Inferior parietal cortex (tissue), 1 donor: Measurements from ENCODE around the gene LSM2.
"Not testable (repeated sequence)": the region's sequence is repeated elsewhere in the genome, so short reads cannot be mapped to it uniquely, and the experiment has no call there.

Experiments
- DNase-seq: peaks from one replicate; pipeline ENCODE4 v3.0.0-alpha.2; 2016; ENCODE audit errors: extremely low spot score

Gene LSM2

DNA sequence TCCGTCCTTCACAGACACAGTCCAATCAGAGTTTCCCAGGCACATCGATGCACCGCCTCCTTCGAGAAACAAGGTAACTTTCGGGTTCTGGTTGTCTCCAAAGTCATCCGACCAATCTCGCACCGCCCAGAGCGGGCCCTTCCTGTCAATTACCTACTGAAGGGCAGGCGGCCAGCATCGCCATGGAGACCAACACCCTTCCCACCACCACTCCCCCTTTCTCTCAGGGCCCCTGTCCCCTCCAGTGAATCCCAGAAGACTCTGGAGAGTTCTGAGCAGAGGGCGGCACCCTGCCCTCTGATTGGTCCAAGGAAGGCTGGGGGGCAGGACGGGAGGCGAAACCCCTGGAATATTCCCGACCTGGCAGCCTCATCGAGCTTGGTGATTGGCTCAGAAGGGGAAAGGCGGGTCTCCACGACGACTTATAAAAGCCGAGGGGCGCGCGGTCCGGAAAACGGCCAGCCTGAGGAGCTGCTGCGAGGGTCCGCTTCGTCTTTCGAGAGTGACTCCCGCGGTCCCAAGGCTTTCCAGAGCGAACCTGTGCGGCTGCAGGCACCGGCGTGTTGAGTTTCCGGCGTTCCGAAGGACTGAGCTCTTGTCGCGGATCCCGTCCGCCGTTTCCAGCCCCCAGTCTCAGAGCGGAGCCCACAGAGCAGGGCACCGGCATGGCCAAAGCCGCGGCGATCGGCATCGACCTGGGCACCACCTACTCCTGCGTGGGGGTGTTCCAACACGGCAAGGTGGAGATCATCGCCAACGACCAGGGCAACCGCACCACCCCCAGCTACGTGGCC lies 20.7 kb upstream of the LSM2 start, which contains the start of gene HSPA1B:
TSS of gene HSPA1B (plus strand) at position 453 of the 794 bp plus-strand sequence. CDS start at position 666, 213 bp downstream.
- DNase-seq, result peak; percentile 100

DNA sequence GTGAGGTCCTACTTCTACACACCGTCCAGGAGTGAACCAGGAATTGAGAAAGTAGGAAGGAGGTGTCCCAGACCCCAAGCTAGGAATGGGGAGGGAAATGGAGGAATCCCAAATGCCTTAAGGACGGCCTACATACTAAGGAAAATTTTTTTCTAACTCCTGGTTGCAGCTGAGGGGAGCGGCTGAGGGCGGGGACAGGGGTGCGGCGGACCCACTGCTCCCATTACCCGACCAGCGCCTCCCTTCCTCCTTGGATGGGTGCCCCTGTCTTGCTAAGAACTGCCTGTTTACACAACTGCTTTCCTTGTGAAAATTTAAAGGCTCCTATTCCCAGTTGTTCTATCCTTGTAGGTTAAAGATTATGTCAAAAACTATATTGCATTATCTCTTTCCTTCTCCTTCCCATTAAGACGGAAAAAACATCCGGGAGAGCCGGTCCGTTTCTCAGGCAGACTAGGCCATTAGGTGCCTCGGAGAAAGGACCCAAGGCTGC lies 20.1 kb upstream of the LSM2 start:
- no peak for DNase-seq

DNA sequence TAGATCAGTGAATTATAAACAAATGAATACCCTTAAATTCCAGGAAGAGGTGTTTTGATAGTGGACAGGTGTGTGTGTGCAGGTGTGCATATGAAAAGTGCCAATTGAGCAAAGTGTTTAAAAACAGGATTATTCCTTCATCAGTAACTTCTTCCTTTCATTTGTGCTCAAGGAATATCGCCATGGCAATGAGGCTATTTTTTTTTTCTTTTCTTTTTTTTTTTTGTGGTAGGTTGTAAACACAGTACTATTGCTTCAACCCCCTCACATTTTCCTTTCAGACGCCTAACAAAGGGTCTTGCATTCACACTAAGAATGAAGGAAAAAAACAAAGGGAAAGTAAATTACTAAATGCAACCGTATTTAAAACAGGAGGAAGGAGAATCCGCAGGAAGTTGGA lies 18.8 kb upstream of the LSM2 start:
- DNase-seq, result no peak

GRCh38 chr6:31823592-31824196 lies 16.9 kb upstream of the LSM2 start:
- DNase-seq, result peak; percentile 8

- DNase-seq, result peak; percentile 91
These were observed 15.5 kb upstream of the LSM2 start for GRCh38 chr6:31822036-31822821.

- peak; percentile 87 for DNase-seq
These were observed 14.7 kb upstream of the LSM2 start for GRCh38 chr6:31821301-31822035.

DNA sequence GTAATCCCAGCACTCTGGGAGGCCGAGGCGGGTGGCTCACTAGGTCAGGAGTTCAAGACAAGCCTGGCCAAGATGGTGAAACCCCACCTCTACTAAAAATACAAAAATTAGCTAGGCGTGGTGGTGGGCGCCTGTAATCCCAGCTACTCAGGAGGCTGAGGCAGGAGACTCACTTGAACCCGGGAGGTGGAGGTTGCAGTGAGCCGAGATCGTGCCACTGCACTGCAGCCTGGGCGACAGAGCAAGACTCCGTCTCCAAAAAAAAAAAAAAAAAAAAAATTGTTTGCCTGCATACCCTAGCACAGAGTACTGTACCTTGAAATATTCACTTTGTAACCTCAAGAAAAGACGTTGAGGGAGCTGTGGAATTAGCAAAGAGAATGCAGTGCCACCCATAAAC lies 13.6 kb upstream of the LSM2 start:
- DNase-seq, result not testable (repeated sequence)

GRCh38 chr6:31819871-31820299 lies 13.1 kb upstream of the LSM2 start:
- no peak for DNase-seq

DNA sequence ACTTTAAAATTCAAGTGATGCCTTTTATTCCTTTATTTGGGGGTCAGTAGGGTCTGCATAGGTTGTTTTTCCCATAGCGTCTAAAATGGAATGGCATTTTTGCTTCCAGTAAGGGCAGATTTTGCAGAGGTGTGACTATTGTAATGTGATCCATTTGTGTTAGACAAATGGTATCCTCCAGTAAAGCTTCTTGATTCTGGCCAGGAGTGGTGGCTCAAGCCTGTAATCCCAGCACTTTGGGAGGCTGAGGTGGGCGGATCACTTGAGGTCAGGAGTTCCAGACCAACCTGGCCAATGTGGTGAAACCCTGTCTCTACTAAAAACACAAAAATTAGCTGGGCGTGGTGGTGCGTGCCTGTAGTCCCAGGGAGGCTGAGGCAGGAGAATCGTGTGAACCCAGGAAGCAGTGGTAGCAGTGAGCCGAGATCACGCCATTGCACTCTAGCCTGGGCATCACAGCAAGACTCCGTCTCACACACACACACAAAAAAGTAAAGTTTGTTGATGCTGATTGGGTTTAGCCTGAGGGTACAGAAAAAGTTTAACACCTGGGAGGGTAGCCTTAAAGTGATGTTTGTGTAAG lies 11.3 kb upstream of the LSM2 start:
- peak; percentile 55 for DNase-seq

- DNase-seq, result not testable (repeated sequence)
These were observed 10.6 kb upstream of the LSM2 start for GRCh38 chr6:31817133-31817928.

DNA sequence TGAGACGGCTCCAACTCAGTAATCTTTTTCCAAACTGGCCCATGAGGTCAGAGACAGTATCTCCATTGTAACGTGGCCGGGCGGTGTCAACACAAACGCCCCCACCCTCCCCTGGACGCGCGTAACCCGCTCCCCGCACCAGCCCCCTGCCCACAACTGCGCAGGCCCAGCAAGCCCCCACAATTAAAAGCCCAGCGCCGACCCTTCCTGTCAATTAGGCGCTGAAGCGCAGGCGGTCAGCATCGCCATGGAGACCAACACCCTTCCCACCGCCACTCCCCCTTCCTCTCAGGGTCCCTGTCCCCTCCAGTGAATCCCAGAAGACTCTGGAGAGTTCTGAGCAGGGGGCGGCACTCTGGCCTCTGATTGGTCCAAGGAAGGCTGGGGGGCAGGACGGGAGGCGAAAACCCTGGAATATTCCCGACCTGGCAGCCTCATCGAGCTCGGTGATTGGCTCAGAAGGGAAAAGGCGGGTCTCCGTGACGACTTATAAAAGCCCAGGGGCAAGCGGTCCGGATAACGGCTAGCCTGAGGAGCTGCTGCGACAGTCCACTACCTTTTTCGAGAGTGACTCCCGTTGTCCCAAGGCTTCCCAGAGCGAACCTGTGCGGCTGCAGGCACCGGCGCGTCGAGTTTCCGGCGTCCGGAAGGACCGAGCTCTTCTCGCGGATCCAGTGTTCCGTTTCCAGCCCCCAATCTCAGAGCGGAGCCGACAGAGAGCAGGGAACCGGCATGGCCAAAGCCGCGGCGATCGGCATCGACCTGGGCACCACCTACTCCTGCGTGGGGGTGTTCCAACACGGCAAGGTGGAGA lies 8.5 kb upstream of the LSM2 start, which contains the start of the genes HSPA1A and HSPA1L:
TSS of gene HSPA1A (plus strand) at position 519 of the 814 bp plus-strand sequence. CDS start at position 733, 214 bp downstream.
TSS of gene HSPA1L (minus strand) at position 259 of the 814 bp plus-strand sequence. CDS start 3,311 bp downstream, outside the sequence.
- DNase-seq, result peak; percentile 99

DNA sequence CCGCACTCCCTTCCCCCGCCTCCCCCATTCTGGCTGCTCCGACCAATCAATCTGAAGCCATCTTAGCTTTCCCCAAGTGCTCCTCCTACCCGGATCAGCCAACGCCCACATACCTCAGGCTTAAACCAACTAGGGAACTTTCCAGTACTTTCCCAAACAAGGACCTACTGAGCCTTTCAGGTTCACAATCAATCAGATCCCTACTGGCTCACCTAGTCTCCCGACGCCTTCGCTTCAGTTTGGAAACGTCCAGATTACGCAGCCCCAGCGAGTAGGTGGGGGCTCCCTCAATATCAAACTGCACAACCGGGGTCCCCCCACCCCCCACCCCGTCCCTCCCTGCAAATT lies 7.9 kb upstream of the LSM2 start:
- peak; percentile 94 for DNase-seq

- peak; percentile 12 for DNase-seq
These were observed 6.7 kb upstream of the LSM2 start for GRCh38 chr6:31813465-31813849.

- DNase-seq, result no peak
These were observed 4.9 kb upstream of the LSM2 start for GRCh38 chr6:31811645-31812044.

GRCh38 chr6:31808599-31808998 lies 1.8 kb upstream of the LSM2 start:
- not testable (repeated sequence) for DNase-seq

GRCh38 chr6:31805939-31806469 lies 762 bp downstream of the LSM2 start:
- no peak for DNase-seq

- DNase-seq, result not testable (repeated sequence)
These were observed 5.5 kb downstream of the LSM2 start for GRCh38 chr6:31801031-31801927.

DNA sequence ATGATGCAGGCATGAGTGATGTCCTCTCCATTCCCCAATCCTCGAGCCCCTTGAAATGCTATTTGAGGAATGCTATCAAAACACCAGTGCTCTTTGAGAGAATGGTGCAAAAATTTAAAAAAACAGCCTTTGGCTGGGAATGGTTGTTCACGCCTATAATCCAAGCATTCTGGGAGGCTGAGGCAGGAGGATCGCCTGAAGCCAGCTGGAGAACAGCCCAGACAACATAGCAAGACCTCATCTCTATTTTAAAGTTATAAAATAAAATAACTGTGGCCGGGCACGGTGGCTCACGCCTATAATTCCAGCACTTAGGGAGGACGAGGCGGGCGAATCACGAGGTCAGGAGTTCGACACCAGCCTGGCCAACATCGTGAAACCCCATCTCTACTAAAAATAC lies 7.0 kb downstream of the LSM2 start:
- no peak for DNase-seq
